Measurements from ENCODE around the gene CPED1. TPM values are rescaled to one million over a fixed set of nuclear protein-coding genes. Genes with fewer than 3 reads are reported as not detected.
"Not testable (repeated sequence)": the region's sequence is repeated elsewhere in the genome, so short reads cannot be mapped to it uniquely, and the experiment has no call there.

Gene CPED1
- total RNA-seq, 2 experiments from 2014 or later = not detected

GRCh38 chr7:121102619-121103018, 114.1 kb downstream of the CPED1 start:
- Mint-ChIP-seq H3K27me3 (ENCODE audit: low read depth) (peaks cover 3% of the 10 kb centered on the region), H3K27ac (no peak overlapping the region)

GRCh38 chr7:121103086-121103485, 114.6 kb downstream of the CPED1 start:
- H3K36me3 Mint-ChIP-seq (ENCODE audit: low read depth) = no peaks in the 10 kb centered on the region
- no peak for DNase-seq
- H3K4me1 Mint-ChIP-seq (ENCODE audit: low read depth) = no peaks in the 10 kb centered on the region
- no peaks in the 10 kb centered on the region for H3K9me3 Mint-ChIP-seq
- no peak overlapping the region for H3K4me3 Mint-ChIP-seq
- intact Hi-C loops (cut with micrococcal nuclease) = no loop called here
- H3K27me3 Mint-ChIP-seq (ENCODE audit: low read depth) = peaks cover 3% of the 10 kb centered on the region
- no peak overlapping the region for H3K27ac Mint-ChIP-seq
- CTCF ChIA-PET = no interaction called here

More at GRCh38 chr7:121102619-121103018, 114.1 kb downstream of the CPED1 start:
- H3K4me3 Mint-ChIP-seq = no peak overlapping the region
- no peaks in the 10 kb centered on the region for H3K36me3 Mint-ChIP-seq (ENCODE audit: low read depth)
- H3K4me1 Mint-ChIP-seq (ENCODE audit: low read depth) = no peaks in the 10 kb centered on the region
- no peaks in the 10 kb centered on the region for H3K9me3 Mint-ChIP-seq
- DNase-seq = no peak
- intact Hi-C loops (cut with micrococcal nuclease) = no loop called here
- CTCF ChIA-PET = interaction anchor here (1.6 kb wide), 1 partner anchor 115 kb away, joined by 6 read pairs; the partner anchor contains the start of gene CPED1

- Mint-ChIP-seq H3K36me3 (ENCODE audit: low read depth) (no peaks in the 10 kb centered on the region), H3K4me1 (ENCODE audit: low read depth) (no peaks in the 10 kb centered on the region), H3K9me3 (no peaks in the 10 kb centered on the region), H3K27me3 (ENCODE audit: low read depth) (peaks cover 3% of the 10 kb centered on the region), H3K4me3 (no peak overlapping the region), H3K27ac (no peak overlapping the region)
- CTCF ChIA-PET = interaction anchor here (0.7 to 1.5 kb wide), 2 partner anchors 25 to 116 kb away, joined by 3 to 4 read pairs; no protein-coding TSS in a partner anchor
- intact Hi-C loops (cut with micrococcal nuclease) = no loop called here
- DNase-seq = no peak
Measured at GRCh38 chr7:121103579-121103978, 115.1 kb downstream of the CPED1 start.

GRCh38 chr7:121105262-121105661, 116.8 kb downstream of the CPED1 start:
- no peaks in the 10 kb centered on the region for H3K9me3 Mint-ChIP-seq
- H3K27me3 Mint-ChIP-seq (ENCODE audit: low read depth) = peaks cover 6% of the 10 kb centered on the region
- no peak overlapping the region for H3K4me3 Mint-ChIP-seq
- no peak overlapping the region for H3K27ac Mint-ChIP-seq
- H3K4me1 Mint-ChIP-seq (ENCODE audit: low read depth) = no peaks in the 10 kb centered on the region
- intact Hi-C loops (cut with micrococcal nuclease) = no loop called here
- DNase-seq = no peak
- no peaks in the 10 kb centered on the region for H3K36me3 Mint-ChIP-seq (ENCODE audit: low read depth)
- CTCF ChIA-PET = no interaction called here

DNA sequence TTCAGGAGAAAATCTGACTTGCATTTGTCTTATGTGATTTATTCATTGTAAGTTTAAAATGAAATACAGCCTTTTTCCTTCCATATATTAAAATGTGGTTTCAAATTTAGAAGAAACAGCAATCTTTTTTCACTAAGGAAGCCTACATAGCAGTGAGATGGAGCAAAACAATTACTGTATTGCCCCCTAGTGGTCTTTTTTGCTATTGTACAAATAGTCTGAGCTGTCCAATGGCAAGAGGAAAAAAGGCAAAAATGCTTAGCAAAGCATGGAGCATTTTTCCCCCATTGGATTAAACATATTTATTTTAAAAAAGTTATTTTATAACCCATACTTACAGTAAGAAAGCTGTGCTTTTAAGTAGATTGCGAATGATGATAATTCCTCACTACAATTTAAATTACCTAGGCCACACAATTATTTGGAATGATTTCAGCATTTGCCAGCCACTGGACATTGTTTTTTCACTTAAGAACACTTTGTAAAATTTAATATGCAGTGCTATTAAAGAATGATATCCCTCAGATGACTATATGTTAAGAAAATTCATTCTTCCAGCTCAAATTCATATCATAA, 119.5 kb downstream of the CPED1 start:
- no peak for DNase-seq
- peaks cover 11% of the 10 kb centered on the region for H3K27me3 Mint-ChIP-seq (ENCODE audit: low read depth)
- no peak overlapping the region for H3K4me3 Mint-ChIP-seq
- H3K36me3 Mint-ChIP-seq (ENCODE audit: low read depth) = no peaks in the 10 kb centered on the region
- intact Hi-C loops (cut with micrococcal nuclease) = loop anchor here (1.0 to 2.0 kb wide), 4 partner anchors 121 to 316 kb away; no protein-coding TSS in a partner anchor
- no peak overlapping the region for H3K27ac Mint-ChIP-seq
- H3K9me3 Mint-ChIP-seq = no peaks in the 10 kb centered on the region
- CTCF ChIA-PET = interaction anchor here (0.5 to 4.0 kb wide), 21 partner anchors 8 to 439 kb away, joined by 3 to 30 read pairs (median 3); partner anchors contain the start of gene CPED1
- no peaks in the 10 kb centered on the region for H3K4me1 Mint-ChIP-seq (ENCODE audit: low read depth)

DNA sequence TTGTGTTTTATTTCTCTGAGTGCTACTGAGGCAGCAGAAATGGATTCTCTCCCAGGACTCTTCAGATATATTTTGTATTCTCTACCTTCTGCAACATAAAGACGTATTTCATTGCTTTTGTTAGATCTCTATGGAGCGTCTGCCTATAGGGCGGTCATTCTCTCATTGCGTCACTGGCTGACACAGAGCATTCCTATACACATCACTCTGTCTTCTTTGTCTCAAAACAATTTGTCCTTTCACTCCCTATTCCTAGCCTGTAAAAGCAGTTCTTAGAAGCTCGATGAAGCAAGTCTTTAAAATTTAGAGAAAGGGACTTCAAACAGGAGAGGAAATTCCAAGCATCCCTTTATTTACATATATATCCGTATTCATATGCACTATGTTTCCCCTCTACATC, 120.6 kb downstream of the CPED1 start:
- no peaks in the 10 kb centered on the region for H3K9me3 Mint-ChIP-seq
- CTCF ChIA-PET = interaction anchor here (0.6 to 4.0 kb wide), 5 partner anchors 9 to 121 kb away, joined by 4 to 30 read pairs (median 5); partner anchors contain the start of gene CPED1
- H3K27ac Mint-ChIP-seq = no peak overlapping the region
- no peaks in the 10 kb centered on the region for H3K4me1 Mint-ChIP-seq (ENCODE audit: low read depth)
- no peak for DNase-seq
- H3K4me3 Mint-ChIP-seq = no peak overlapping the region
- intact Hi-C loops (cut with micrococcal nuclease) = loop anchor here (2.0 kb wide), 1 partner anchor 252 kb away; no protein-coding TSS in a partner anchor
- H3K27me3 Mint-ChIP-seq (ENCODE audit: low read depth) = peaks cover 11% of the 10 kb centered on the region
- H3K36me3 Mint-ChIP-seq (ENCODE audit: low read depth) = no peaks in the 10 kb centered on the region

DNA sequence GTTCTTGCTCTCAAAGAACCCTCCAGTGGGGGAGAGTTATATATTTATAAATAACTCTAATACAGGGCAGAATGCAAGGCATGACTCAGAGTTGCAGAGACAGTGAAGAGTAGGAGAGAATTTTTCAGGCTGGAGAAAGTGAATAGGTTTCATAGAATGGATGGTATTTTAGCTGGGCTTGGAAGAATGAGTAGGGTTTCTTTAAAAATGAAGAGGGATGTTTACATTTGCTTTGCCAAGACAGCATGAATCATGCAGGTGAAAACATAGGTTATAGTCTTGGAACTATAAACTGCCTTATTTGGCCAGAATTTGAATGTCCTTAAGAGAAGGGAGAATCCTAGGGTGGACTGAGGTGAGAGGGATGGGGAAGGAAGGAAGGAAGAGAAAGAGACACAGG, 124.8 kb downstream of the CPED1 start:
- Mint-ChIP-seq H3K27ac (no peak overlapping the region), H3K4me3 (no peak overlapping the region), H3K36me3 (ENCODE audit: low read depth) (no peaks in the 10 kb centered on the region), H3K27me3 (ENCODE audit: low read depth) (peaks cover 8% of the 10 kb centered on the region), H3K9me3 (no peaks in the 10 kb centered on the region), H3K4me1 (ENCODE audit: low read depth) (no peaks in the 10 kb centered on the region)
- no peak for DNase-seq
- CTCF ChIA-PET = no interaction called here
- intact Hi-C loops (cut with micrococcal nuclease) = no loop called here

DNA sequence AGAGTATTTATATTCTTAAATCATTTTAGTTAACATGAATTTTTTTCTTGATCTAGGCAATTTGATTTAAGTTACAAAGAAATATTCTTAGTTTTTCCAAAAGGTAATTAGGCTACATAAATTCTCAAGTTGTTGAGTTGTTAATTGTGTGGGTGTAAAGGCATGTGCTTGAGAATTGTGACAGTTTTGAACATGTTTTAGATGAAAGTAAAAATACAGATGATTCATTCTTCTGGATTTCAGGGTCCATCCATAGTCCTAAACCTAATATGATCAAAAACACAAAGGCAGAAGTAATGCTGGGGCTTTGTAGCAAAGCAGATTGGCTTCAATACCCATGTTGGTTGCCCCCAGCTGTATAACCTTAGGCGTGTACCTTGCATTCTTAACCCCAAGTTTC, 127.9 kb downstream of the CPED1 start:
- no peaks in the 10 kb centered on the region for H3K9me3 Mint-ChIP-seq
- no peak overlapping the region for H3K4me3 Mint-ChIP-seq
- no peak for DNase-seq
- H3K27ac Mint-ChIP-seq = no peak overlapping the region
- CTCF ChIA-PET = interaction anchor here (1.0 kb wide), 1 partner anchor 9 kb away, joined by 3 read pairs; no protein-coding TSS in a partner anchor
- H3K27me3 Mint-ChIP-seq (ENCODE audit: low read depth) = peaks cover 7% of the 10 kb centered on the region
- no peaks in the 10 kb centered on the region for H3K36me3 Mint-ChIP-seq (ENCODE audit: low read depth)
- intact Hi-C loops (cut with micrococcal nuclease) = no loop called here
- no peaks in the 10 kb centered on the region for H3K4me1 Mint-ChIP-seq (ENCODE audit: low read depth)

DNA sequence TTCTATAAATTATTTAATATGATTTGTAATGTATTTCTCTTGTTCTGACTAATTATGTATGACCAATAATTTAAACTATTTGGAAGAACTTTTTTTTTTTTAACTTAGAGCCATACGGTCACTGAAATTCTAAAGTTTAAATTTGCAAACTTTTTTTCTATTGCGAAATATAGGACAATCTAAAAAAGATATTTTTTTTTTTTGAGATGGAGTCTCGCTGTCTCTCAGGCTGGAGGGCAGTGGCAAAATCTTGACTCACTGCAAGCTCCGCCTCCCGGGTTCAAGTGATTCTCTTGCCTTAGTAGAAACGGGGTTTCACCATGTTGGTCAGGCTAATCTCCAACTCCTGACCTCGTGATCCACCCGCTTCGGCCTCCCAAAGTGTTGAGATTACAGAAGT, 130.5 kb downstream of the CPED1 start:
- Mint-ChIP-seq H3K9me3 (no peaks in the 10 kb centered on the region), H3K4me1 (ENCODE audit: low read depth) (no peaks in the 10 kb centered on the region), H3K36me3 (ENCODE audit: low read depth) (no peaks in the 10 kb centered on the region), H3K4me3 (no peak overlapping the region), H3K27ac (no peak overlapping the region), H3K27me3 (ENCODE audit: low read depth) (peaks cover 7% of the 10 kb centered on the region)
- CTCF ChIA-PET = interaction anchor here (1.0 kb wide), 1 partner anchor 11 kb away, joined by 3 read pairs; no protein-coding TSS in a partner anchor
- intact Hi-C loops (cut with micrococcal nuclease) = no loop called here
- DNase-seq = no peak

GRCh38 chr7:121123032-121123431, 134.5 kb downstream of the CPED1 start:
- intact Hi-C loops (cut with micrococcal nuclease) = no loop called here
- CTCF ChIA-PET = no interaction called here
- H3K4me1 Mint-ChIP-seq (ENCODE audit: low read depth) = no peaks in the 10 kb centered on the region
- H3K4me3 Mint-ChIP-seq = no peak overlapping the region
- DNase-seq = no peak
- no peak overlapping the region for H3K27ac Mint-ChIP-seq
- peaks cover 13% of the 10 kb centered on the region for H3K27me3 Mint-ChIP-seq (ENCODE audit: low read depth)
- H3K36me3 Mint-ChIP-seq (ENCODE audit: low read depth) = no peaks in the 10 kb centered on the region
- H3K9me3 Mint-ChIP-seq = no peaks in the 10 kb centered on the region

DNA sequence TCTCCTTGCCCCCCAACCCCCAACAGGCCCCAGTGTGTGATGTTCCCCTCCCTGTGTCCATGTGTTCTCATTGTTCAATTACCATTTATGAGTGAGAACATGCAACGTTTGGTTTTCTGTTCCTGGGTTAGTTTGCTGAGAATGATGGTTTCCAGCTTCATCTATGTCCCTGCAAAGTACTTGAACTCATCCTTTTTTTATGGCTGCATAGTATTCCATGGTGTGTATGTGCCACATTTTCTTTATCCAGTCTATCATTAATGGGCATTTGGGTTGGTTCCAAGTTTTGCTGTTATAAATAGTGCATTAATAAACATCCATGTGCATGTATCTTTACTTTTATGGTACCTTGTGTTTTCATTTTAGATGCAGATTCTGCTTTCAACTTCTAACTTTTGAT, 136.9 kb downstream of the CPED1 start:
- H3K36me3 Mint-ChIP-seq (ENCODE audit: low read depth); H3K9me3 Mint-ChIP-seq; intact Hi-C loops (cut with micrococcal nuclease); H3K27ac Mint-ChIP-seq; CTCF ChIA-PET; H3K4me1 Mint-ChIP-seq (ENCODE audit: low read depth); DNase-seq; H3K4me3 Mint-ChIP-seq: not testable (repeated sequence)
- H3K27me3 Mint-ChIP-seq (ENCODE audit: low read depth) = peaks cover 10% of the 10 kb centered on the region

DNA sequence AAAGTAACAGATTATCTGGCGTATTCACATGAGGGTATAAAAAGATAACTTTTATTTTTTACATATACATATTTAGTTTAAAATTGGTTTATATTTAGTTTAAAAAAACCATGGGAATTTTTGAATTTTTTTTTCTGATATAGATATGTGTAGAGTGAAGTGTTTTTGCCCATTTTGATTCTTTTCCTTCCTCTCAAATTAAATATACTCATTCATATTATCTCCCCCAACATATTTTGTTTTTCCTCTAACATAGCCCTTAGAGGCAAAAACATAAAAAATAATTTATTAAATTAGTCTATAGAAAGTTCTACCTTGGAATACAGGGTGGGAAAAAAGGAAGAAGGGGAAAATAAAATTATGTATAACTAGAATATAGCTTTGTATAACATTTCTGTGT, 137.7 kb downstream of the CPED1 start:
- Mint-ChIP-seq H3K27me3 (ENCODE audit: low read depth) (peaks cover 10% of the 10 kb centered on the region), H3K9me3 (no peaks in the 10 kb centered on the region), H3K4me3 (no peak overlapping the region), H3K27ac (no peak overlapping the region), H3K36me3 (ENCODE audit: low read depth) (no peaks in the 10 kb centered on the region), H3K4me1 (ENCODE audit: low read depth) (no peaks in the 10 kb centered on the region)
- no peak for DNase-seq
- CTCF ChIA-PET = no interaction called here
- intact Hi-C loops (cut with micrococcal nuclease) = loop anchor here (1.0 to 2.0 kb wide), 2 partner anchors 211 to 869 kb away; no protein-coding TSS in a partner anchor

All from activated naive CD4-positive, alpha-beta T cell treated with anti-CD3 and anti-CD28 coated beads for 36 hours (primary cell).